Lower lobe of right lung (tissue), 1 donor: ENCODE measurements around the gene OTOP3. TPM values are rescaled to one million over a fixed set of nuclear protein-coding genes. Genes with fewer than 3 reads are reported as not detected.

Experiments used
- total RNA-seq: library from RNA; stranded (reverse); fragmentation: NEBNext Ultra II Directional; extraction: Animal tissue kit (Norgen Biotek cat#: 25700); gene quantifications from one replicate; pipeline ENCODE4 v1.2.1, GENCODE V29; 2021
- donor health status: DM: no; HTN: yes; CAD: no; lungs with severe emphysema.

Gene OTOP3
- total RNA-seq, 1 donor from 2014 or later: not detected

Other genes starting within 250 kb of the OTOP3 start
- gene CD300LF, start 223.0 kb upstream of the OTOP3 start, total RNA-seq: 66.2 TPM
- gene RAB37, start 198.6 kb upstream of the OTOP3 start, total RNA-seq: 7.4 TPM
- 35.7 TPM for gene NHERF1, start 187.3 kb upstream of the OTOP3 start, total RNA-seq
- 48.6 TPM for gene NAT9, start 159.6 kb upstream of the OTOP3 start, total RNA-seq
- 0.83 TPM for gene GRIN2C, start 76.0 kb upstream of the OTOP3 start, total RNA-seq
- gene FDXR, start 62.9 kb upstream of the OTOP3 start, total RNA-seq: 12.6 TPM
- not detected for gene FADS6, start 42.3 kb upstream of the OTOP3 start, total RNA-seq
- 0.21 TPM for gene USH1G, start 12.6 kb upstream of the OTOP3 start, total RNA-seq
- not detected for gene OTOP2, start 11.6 kb upstream of the OTOP3 start, total RNA-seq
- 28.6 TPM for gene HID1, start 36.9 kb downstream of the OTOP3 start, total RNA-seq
- 12.6 TPM for gene CDR2L, start 51.7 kb downstream of the OTOP3 start, total RNA-seq
- gene MRPL58, start 76.8 kb downstream of the OTOP3 start, total RNA-seq: 22.4 TPM
- 171 TPM for gene ATP5PD, start 111.1 kb downstream of the OTOP3 start, total RNA-seq
- 22.9 TPM for gene KCTD2, start 111.3 kb downstream of the OTOP3 start, total RNA-seq
- gene SLC16A5, start 152.1 kb downstream of the OTOP3 start, total RNA-seq: 32.3 TPM
- 16.7 TPM for gene ARMC7, start 174.1 kb downstream of the OTOP3 start, total RNA-seq
- 34.9 TPM for gene NT5C, start 195.8 kb downstream of the OTOP3 start, total RNA-seq
- 61.1 TPM for gene JPT1, start 218.6 kb downstream of the OTOP3 start, total RNA-seq
- gene SUMO2, start 247.1 kb downstream of the OTOP3 start, total RNA-seq: 351 TPM